HG02759 (cell line): ENCODE results near the gene TWF2.

ENCODE experiments used
- ATAC-seq: cut with Tn5 transposase; IDR thresholded peaks from one replicate; pipeline ENCODE4 v1.9.1; 2021; ENCODE audit warnings: mild to moderate bottlenecking, moderate library complexity; ENCODE audit not compliant: unreplicated experiment

The TWF2 gene

GRCh38 chr3:52259035-52259434 is 20.1 kb upstream of the TWF2 start:
- ATAC-seq: no peak

- ATAC-seq: no peak
Observed at GRCh38 chr3:52257911-52258310, 19.0 kb upstream of the TWF2 start.

- ATAC-seq: no peak
Observed at GRCh38 chr3:52256622-52257021, 17.7 kb upstream of the TWF2 start.

DNA sequence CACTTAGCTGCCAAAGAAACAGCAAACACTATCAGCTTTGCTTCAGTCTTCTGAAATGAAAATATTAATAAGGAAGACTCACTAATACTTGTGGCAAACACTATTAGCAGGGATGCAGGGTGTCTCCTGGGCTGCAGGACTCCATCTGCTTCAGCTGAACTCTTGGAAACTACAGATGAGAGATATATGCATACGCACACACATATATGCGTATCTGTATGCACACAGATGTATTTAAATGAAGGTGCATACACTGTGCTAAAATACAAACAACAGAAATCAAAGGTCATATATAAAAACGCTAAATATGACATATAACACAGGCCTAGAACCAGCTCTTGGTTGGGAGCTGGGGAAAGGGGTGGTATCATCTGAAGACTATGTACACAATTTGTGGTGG is 17.2 kb upstream of the TWF2 start:
- ATAC-seq: no peak

- no peak for ATAC-seq
Observed at GRCh38 chr3:52254608-52255007, 15.7 kb upstream of the TWF2 start.

- peak; percentile 93 for ATAC-seq
Observed at GRCh38 chr3:52253314-52254304, 14.7 kb upstream of the TWF2 start.

GRCh38 chr3:52250122-52250521 is 11.2 kb upstream of the TWF2 start:
- no peak for ATAC-seq

- no peak for ATAC-seq
Observed at GRCh38 chr3:52249683-52250082, 10.7 kb upstream of the TWF2 start.

- no peak for ATAC-seq
Observed at GRCh38 chr3:52248816-52249547, 10.0 kb upstream of the TWF2 start.

GRCh38 chr3:52248165-52248541 is 9.2 kb upstream of the TWF2 start:
- no peak for ATAC-seq

GRCh38 chr3:52247409-52248164 is 8.6 kb upstream of the TWF2 start:
- no peak for ATAC-seq

- no peak for ATAC-seq
Observed at GRCh38 chr3:52246728-52247408, 7.9 kb upstream of the TWF2 start.

DNA sequence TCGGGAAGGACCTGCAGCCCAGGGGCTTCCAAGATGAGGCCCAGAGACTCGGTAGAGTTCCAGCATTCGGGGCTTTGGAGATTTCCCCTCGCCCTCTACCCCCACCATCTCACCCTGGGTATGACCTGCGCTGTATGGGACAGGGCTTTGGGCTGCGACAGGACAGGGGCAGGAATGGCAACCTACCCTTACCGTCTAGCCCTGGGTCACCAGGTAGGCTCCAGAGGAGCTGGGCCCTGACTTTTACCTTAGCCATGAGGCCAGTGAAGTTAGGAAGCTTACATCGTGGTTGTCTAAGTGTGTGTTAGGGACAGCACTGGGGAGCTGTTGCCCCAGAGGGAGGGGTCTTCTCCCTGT is 7.3 kb upstream of the TWF2 start:
- ATAC-seq: no peak

DNA sequence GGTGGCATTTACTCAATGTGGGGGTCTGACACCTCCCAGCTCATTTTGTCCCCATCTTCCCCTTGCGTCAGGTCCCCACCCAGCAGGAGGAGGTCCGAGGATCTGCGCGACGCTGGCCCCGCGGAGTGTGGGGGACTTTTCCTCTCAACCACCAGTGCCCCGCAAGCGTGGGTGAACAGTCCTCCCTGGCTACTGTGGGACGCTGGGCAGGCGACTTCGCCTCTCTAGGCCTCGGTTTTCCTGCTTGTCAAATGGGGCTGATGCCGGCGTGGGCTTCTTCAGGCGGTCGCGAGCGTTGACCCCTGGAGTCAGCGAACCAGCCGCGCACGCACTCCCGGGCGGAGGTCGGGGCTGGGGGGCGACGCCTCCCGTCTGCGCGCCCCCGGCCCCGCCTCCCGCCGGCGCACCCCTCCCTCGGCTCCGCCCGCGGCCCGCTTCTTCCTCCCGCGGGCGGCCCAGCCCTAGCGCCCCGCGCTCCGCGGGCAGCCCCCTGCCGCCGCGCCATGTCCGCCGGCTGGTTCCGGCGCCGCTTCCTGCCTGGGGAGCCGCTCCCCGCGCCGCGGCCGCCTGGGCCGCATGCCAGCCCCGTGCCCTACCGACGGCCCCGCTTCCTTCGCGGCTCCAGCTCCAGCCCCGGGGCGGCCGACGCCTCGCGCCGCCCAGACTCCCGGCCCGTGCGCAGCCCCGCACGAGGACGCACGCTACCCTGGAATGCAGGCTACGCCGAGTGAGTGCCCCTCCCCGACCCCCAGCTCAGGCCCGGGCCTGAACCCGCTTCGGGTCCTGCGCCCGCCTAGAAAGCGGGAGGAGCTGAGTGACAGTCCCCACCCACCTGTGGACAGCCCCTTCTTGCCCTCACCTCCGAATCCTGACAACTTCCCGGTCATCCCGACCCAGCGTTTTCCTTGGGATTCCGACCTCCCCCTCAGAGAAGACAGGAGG is 6.6 kb upstream of the TWF2 start, which contains the start of gene PPM1M:
PPM1M (plus strand) TSS at position 438 of the 942 bp plus-strand sequence; CDS start at position 504, 66 bp downstream.
- peak; percentile 33 for ATAC-seq

GRCh38 chr3:52243791-52244628 is 5.1 kb upstream of the TWF2 start:
- peak; percentile 48 for ATAC-seq

DNA sequence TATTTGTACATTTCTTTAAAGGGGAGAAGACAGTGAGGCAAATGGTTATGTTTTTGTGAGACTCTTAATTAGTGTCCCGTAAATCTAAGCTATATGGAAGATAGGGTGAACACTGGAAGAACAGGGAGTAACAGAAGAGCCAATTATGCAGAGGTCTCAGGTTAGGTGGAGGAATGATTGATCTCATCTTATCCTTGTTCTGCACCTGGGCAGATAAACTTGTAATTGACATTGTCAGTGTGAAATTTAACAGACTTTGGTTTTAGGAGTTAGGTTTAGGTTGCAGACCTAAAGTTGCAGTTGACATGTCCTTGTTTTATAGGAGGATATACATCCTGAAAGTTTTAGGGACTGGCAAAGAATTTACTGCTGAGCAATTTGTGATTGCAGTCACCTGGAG is 3.1 kb upstream of the TWF2 start:
- ATAC-seq: no peak

GRCh38 chr3:52240886-52241370 is 2.0 kb upstream of the TWF2 start:
- ATAC-seq: no peak

DNA sequence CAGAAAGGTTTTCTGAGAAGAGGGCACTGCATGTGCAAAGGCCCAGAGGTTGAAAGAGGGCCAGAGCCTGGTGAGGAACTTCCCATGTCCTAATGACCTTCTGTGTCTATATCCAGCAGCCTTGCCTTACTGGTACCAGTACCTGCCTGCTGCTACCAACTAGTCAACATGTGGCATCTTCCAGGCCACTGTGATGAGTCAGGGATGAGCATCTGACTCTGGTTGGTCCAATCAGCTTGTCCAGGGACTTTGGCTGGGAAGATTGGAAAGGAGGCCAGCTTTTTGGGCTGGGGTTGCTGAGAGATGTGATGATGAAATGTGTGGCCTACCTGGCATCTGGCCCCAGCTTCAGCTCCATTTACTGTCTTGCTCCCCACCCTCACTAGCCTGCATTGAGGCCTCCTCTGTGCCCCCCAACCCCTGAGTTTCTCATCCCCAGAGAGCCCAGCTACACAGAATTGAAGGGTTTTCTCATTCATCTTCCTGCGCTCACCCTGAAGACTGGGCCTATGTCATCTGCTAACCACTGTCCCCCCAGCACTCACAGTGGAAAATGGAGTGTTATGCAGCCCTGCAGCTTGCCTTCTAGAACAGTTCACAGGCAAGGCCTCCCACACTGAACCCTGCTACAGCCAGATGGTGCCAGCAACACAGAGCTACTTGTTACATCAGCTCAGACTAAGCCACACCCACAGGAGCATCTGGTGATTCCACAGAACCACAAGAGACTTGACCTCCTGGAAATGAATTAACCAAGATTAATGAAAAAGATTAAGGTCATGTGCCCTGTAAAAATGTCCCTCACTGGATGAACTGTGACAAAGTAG is 1.3 kb upstream of the TWF2 start:
- ATAC-seq: no peak
